Pancreas (tissue), 10 donors: ENCODE data around the gene BRSK2. TPM values are rescaled to one million over a fixed set of nuclear protein-coding genes. Genes with fewer than 3 reads are reported as not detected.
"Not testable (repeated sequence)": the region's sequence is repeated elsewhere in the genome, so short reads cannot be mapped to it uniquely, and the experiment has no call there.

Experiments used
- ATAC-seq, 4 donors: fragments of 200-7000 bp; cut with Tn5 transposase; one replicate each; pipeline versions ENCODE4 v1.8.0 to v1.9.1; 2020; ENCODE audit warnings: mild to moderate bottlenecking in 4 of 4, moderate library complexity in 4 of 4
- DNase-seq, 6 donors: peaks; one replicate each; pipeline ENCODE4 v3.0.0-alpha.2; 2020
- FAIRE-seq: peaks from 2 replicates; lab custom pipeline; 2012; peaks lifted over from hg19 to GRCh38; lab: Jason Lieb, UNC
- H3K27ac ChIP-seq, 4 donors: fragments of 200-600 bp; sonication (generic); 1 replicate in 3 of 4; 2 replicates in 1 of 4; pipeline versions ENCODE4 v1.5.0 to v1.8.0; 2020
- H3K27me3 ChIP-seq, 4 donors: fragments of 200-600 bp; one replicate each; pipeline ENCODE4 v1.8.0; 2021
- H3K36me3 ChIP-seq, 3 donors: fragments of 200-600 bp; sonication (generic) in 1 of 3; one replicate each; pipeline versions ENCODE4 v1.5.0 to v1.8.0; 2020 to 2021
- H3K4me1 ChIP-seq, 3 donors: fragments of 200-600 bp; one replicate each; pipeline ENCODE4 v1.8.0; 2021
- H3K4me3 ChIP-seq, 4 donors: fragments of 200-600 bp; sonication (generic) in 2 of 4; one replicate each; pipeline versions ENCODE4 v1.5.0 to v1.8.0; 2020 to 2021
- H3K9me3 ChIP-seq, 4 donors: fragments of 200-600 bp; one replicate each; pipeline ENCODE4 v1.8.0; 2021
- CTCF ChIP-seq, 4 donors: fragments of 200-600 bp; sonication (generic) in 3 of 4; IDR thresholded peaks; one replicate each; pipeline versions ENCODE4 v1.5.0 to v1.8.0; 2021; ENCODE audit warnings: antibody characterized with exemption in 4 of 4
- WGBS, 2 donors: extraction: QIAGEN DNeasy Blood & Tissue Kit; methylation state at CpG; one replicate each; pipeline ENCODE4 v1.1.7; 2013; 5-methylcytosine and 5-hydroxymethylcytosine counted together
- intact Hi-C, 3 donors: fragments of 100-400 bp; cut with DNase I; formaldehyde crosslinking; loops; one replicate each; pipeline versions ENCODE4 v1.11.1 to v1.14.2; 2022
- polyA plus RNA-seq, 2 donors: library from polyadenylated mRNA; stranded (reverse); fragments of 200-250 nt; gene quantifications; one replicate each; pipeline ENCODE4 v1.2.3, GENCODE V29; 2013
- total RNA-seq, 6 donors: library from RNA; stranded (reverse); fragmentation: NEBNext Ultra II Directional in 4 of 6; extraction: Animal tissue kit (Norgen Biotek cat#: 25700) in 4 of 6; gene quantifications; one replicate each; pipeline versions ENCODE4 v1.2.1 to v1.2.4, GENCODE V29; 2021 to 2023
- donor health status: healthy with polysubstance abuse.
- donor health status: DM: no; HTN: no; CAD: no; lungs with moderate emphysema.
- donor health status: DM: no; HTN: no; CAD: no.
- donor health status: control.
- donor health status: control.
- donor health status: Bipolar disorder and iron deficiency.
- donor health status: DM: yes; HTN: yes; CAD: no.
- donor health status: DM: no; HTN: no; CAD: no.
- donor health status: DM: no; HTN: no; CAD: no.
- donor health status: DM: yes; HTN: yes; CAD: no.

Gene BRSK2
- total and polyA plus RNA-seq, 8 donors: 44.2 to 215 (median 70.9) TPM

GRCh38 chr11:1408346-1408745 lies 18.6 kb downstream of the BRSK2 start:
- H3K36me3 ChIP-seq: no peaks in the 10 kb centered on the region
- peaks cover 10 to 24% (median 12%) of the 10 kb centered on the region in 3 donors for H3K4me1 ChIP-seq
- DNase-seq (peak in 1 of 6 donors; percentile 75), ATAC-seq (no peak), FAIRE-seq (no peak)
- intact Hi-C loops: no loop called here
- 50 to 61% methylated on average over 9 of the region's 9 CpGs for WGBS, 2 donors
- H3K4me3 ChIP-seq: no peak overlapping the region
- no peak for TF ChIP-seq CTCF (IDR thresholded peaks at IDR 0.05)
- H3K9me3 ChIP-seq: no peaks in the 10 kb centered on the region
- H3K27me3 ChIP-seq: no peaks in the 10 kb centered on the region
- H3K27ac ChIP-seq: no peak overlapping the region

GRCh38 chr11:1409108-1409851 lies 19.5 kb downstream of the BRSK2 start:
- peak; percentile 51 to 63 (median 58) for ATAC-seq

GRCh38 chr11:1409852-1410125 lies 20.1 kb downstream of the BRSK2 start:
- Histone ChIP-seq H3K4me3 (peak overlapping the region; percentile 7 to 50 (median 36)), H3K27ac (peak overlapping the region; percentile 73 to 82 (median 78)), H3K4me1 (peaks cover 12 to 24% (median 15%) of the 10 kb centered on the region in 3 donors)
- intact Hi-C loops, FAIRE-seq, H3K36me3 ChIP-seq, H3K9me3 ChIP-seq, ATAC-seq, DNase-seq, H3K27me3 ChIP-seq: not testable (repeated sequence)
- WGBS, 2 donors: 35 to 56% methylated on average over 16 to 29 of the region's 29 CpGs

More at GRCh38 chr11:1409108-1409851, 19.5 kb downstream of the BRSK2 start:
- H3K36me3 ChIP-seq: no peaks in the 10 kb centered on the region
- H3K4me3 ChIP-seq: peak overlapping the region; percentile 7 to 50 (median 36)
- 24 to 26% methylated on average over 29 of the region's 29 CpGs for WGBS, 2 donors
- no peak for FAIRE-seq
- no peak for TF ChIP-seq CTCF (IDR thresholded peaks at IDR 0.05)
- H3K27ac ChIP-seq: peak overlapping the region; percentile 73 to 82 (median 78)
- H3K27me3 ChIP-seq: no peaks in the 10 kb centered on the region
- intact Hi-C loops: no loop called here
- H3K4me1 ChIP-seq: peaks cover 12 to 24% (median 15%) of the 10 kb centered on the region in 3 donors
- DNase-seq: peak in 5 of 6 donors; percentile 85 to 94 (median 89)
- no peaks in the 10 kb centered on the region for H3K9me3 ChIP-seq

GRCh38 chr11:1410366-1411291 lies 20.9 kb downstream of the BRSK2 start:
- WGBS, 2 donors: 26 to 38% methylated on average over 33 to 35 of the region's 35 CpGs
- no peaks in the 10 kb centered on the region for H3K9me3 ChIP-seq

More at GRCh38 chr11:1410366-1411291, 20.9 kb downstream of the BRSK2 start:
- Histone ChIP-seq H3K27me3 (no peaks in the 10 kb centered on the region), H3K4me1 (peaks cover 12 to 24% (median 15%) of the 10 kb centered on the region in 3 donors), H3K27ac (peak overlapping the region; percentile 82 to 91 (median 86)), H3K36me3 (no peaks in the 10 kb centered on the region), H3K4me3 (peak overlapping the region; percentile 28 to 60 (median 43))
- no peak for TF ChIP-seq CTCF (IDR thresholded peaks at IDR 0.05)
- peak in 5 of 6 donors; percentile 79 to 86 (median 84) for DNase-seq
- intact Hi-C loops: no loop called here
- ATAC-seq: peak; percentile 37 to 60 (median 48)
- no peak for FAIRE-seq
